NK-92 (cell line): ENCODE measurements around the gene CENPM.

Source experiments
- DNase-seq: peaks from one replicate; lab custom pipeline; 2025; ENCODE audit not compliant: unreplicated experiment; lab: John Stamatoyannopoulos, UW

The CENPM gene

GRCh38 chr22:41933411-41934177 lies 13.4 kb downstream of the CENPM start:
- no peak for DNase-seq

- no peak for DNase-seq
Observed at GRCh38 chr22:41932353-41932752, 14.6 kb downstream of the CENPM start.

- DNase-seq: no peak
Observed at GRCh38 chr22:41931701-41932269, 15.2 kb downstream of the CENPM start.

GRCh38 chr22:41929418-41929810 lies 17.5 kb downstream of the CENPM start:
- no peak for DNase-seq

- no peak for DNase-seq
Observed at GRCh38 chr22:41928593-41929417, 18.1 kb downstream of the CENPM start.

GRCh38 chr22:41927813-41928212 lies 19.1 kb downstream of the CENPM start:
- DNase-seq: no peak

GRCh38 chr22:41925783-41926460 lies 21.0 kb downstream of the CENPM start:
- no peak for DNase-seq

GRCh38 chr22:41923595-41924276 lies 23.2 kb downstream of the CENPM start:
- DNase-seq: no peak

GRCh38 chr22:41922940-41923594 lies 23.9 kb downstream of the CENPM start:
- DNase-seq: no peak

- DNase-seq: no peak
Observed at GRCh38 chr22:41922328-41922727, 24.6 kb downstream of the CENPM start.

- no peak for DNase-seq
Observed at GRCh38 chr22:41920271-41920976, 26.5 kb downstream of the CENPM start.

GRCh38 chr22:41919357-41920224 lies 27.4 kb downstream of the CENPM start:
- DNase-seq: no peak

- DNase-seq: no peak
Observed at GRCh38 chr22:41917903-41918791, 28.8 kb downstream of the CENPM start.

GRCh38 chr22:41917375-41917902 lies 29.5 kb downstream of the CENPM start:
- no peak for DNase-seq

- no peak for DNase-seq
Observed at GRCh38 chr22:41916745-41917358, 30.1 kb downstream of the CENPM start.

GRCh38 chr22:41915786-41916493 lies 31.0 kb downstream of the CENPM start:
- no peak for DNase-seq
